Tibial artery (tissue), 4 donors: ENCODE results near the gene SLBP.

ENCODE experiments used
- DNase-seq, 2 donors: peaks; one replicate each; pipeline ENCODE4 v3.0.0-alpha.2; 2019
- H3K27ac ChIP-seq, 2 donors: fragments of 200-600 bp; sonication (generic) in 1 of 2; 1 replicate in 1 of 2; 2 replicates in 1 of 2; pipeline ENCODE4 v1.5.1; 2018 to 2019; ENCODE audit warnings: mild to moderate bottlenecking in 1 of 2
- H3K27me3 ChIP-seq, 2 donors: fragments of 200-600 bp; sonication (generic) in 1 of 2; one replicate each; pipeline versions ENCODE4 v1.5.1 to v1.6.0; 2016 to 2019
- H3K36me3 ChIP-seq, 3 donors: fragments of 200-600 bp; sonication (generic) in 2 of 3; one replicate each; pipeline ENCODE4 v1.5.1; 2016 to 2019; ENCODE audit warnings: mild to moderate bottlenecking in 2 of 3
- H3K4me1 ChIP-seq, 4 donors: fragments of 200-600 bp; sonication (generic) in 2 of 4; 1 replicate in 3 of 4; 2 replicates in 1 of 4; pipeline ENCODE4 v1.5.1; 2016 to 2019
- H3K4me3 ChIP-seq, 2 donors: fragments of 200-600 bp; sonication (generic) in 1 of 2; 1 replicate in 1 of 2; 2 replicates in 1 of 2; pipeline ENCODE4 v1.5.1; 2018 to 2019; ENCODE audit warnings: mild to moderate bottlenecking in 2 of 2
- H3K9me3 ChIP-seq, 3 donors: fragments of 200-600 bp; sonication (generic) in 1 of 3; one replicate each; pipeline ENCODE4 v1.5.1; 2016 to 2019
- CTCF ChIP-seq, 2 experiments: fragments of 200-600 bp in 1 of 2; fragments of 450-650 bp in 1 of 2; IDR thresholded peaks; one replicate each; pipeline ENCODE4 v1.5.1; 2017 to 2019; ENCODE audit warnings: antibody characterized with exemption in 2 of 2, mild to moderate bottlenecking in 1 of 2, moderate library complexity in 1 of 2
- intact Hi-C: fragments of 100-400 bp; cut with DNase I; formaldehyde crosslinking; loops from one replicate; pipeline ENCODE4 v1.15.0; 2023; ENCODE audit warnings: low total_unique reads

The SLBP gene

GRCh38 chr4:1661695-1662094, 50.4 kb downstream of the SLBP start:
- Histone ChIP-seq H3K27me3 (no peaks in the 10 kb centered on the region), H3K9me3 (no peaks in the 10 kb centered on the region), H3K4me1 (peaks cover 0 to 5% (median 2%) of the 10 kb centered on the region in 4 donors), H3K4me3 (no peak overlapping the region), H3K36me3 (peaks cover 0 to 3% (median 0%) of the 10 kb centered on the region in 3 donors), H3K27ac (no peak overlapping the region)
- intact Hi-C loops, result no loop called here
- no peak for TF ChIP-seq CTCF (IDR thresholded peaks at IDR 0.05)
- DNase-seq, result no peak

- no peak for TF ChIP-seq CTCF (IDR thresholded peaks at IDR 0.05)
- Histone ChIP-seq H3K4me3 (no peak overlapping the region), H3K27ac (no peak overlapping the region), H3K9me3 (no peaks in the 10 kb centered on the region), H3K27me3 (no peaks in the 10 kb centered on the region), H3K4me1 (no peaks in the 10 kb centered on the region), H3K36me3 (peaks cover 0 to 5% (median 0%) of the 10 kb centered on the region in 3 donors)
- intact Hi-C loops, result no loop called here
- DNase-seq, result no peak
Measured at GRCh38 chr4:1660948-1661677, 51.0 kb downstream of the SLBP start.

GRCh38 chr4:1659104-1660043, 52.7 kb downstream of the SLBP start:
- DNase-seq, result no peak
- intact Hi-C loops, result no loop called here

GRCh38 chr4:1658581-1658980, 53.5 kb downstream of the SLBP start:
- Histone ChIP-seq H3K4me3 (no peak overlapping the region), H3K4me1 (no peaks in the 10 kb centered on the region), H3K36me3 (peaks cover 0 to 10% (median 0%) of the 10 kb centered on the region in 3 donors), H3K27me3 (no peaks in the 10 kb centered on the region), H3K27ac (no peak overlapping the region), H3K9me3 (no peaks in the 10 kb centered on the region)
- intact Hi-C loops, result no loop called here
- no peak for TF ChIP-seq CTCF (IDR thresholded peaks at IDR 0.05)
- DNase-seq, result no peak

More at GRCh38 chr4:1659104-1660043, 52.7 kb downstream of the SLBP start:
- no peak overlapping the region for H3K4me3 ChIP-seq
- peaks cover 0 to 10% (median 0%) of the 10 kb centered on the region in 3 donors for H3K36me3 ChIP-seq
- no peak for TF ChIP-seq CTCF (IDR thresholded peaks at IDR 0.05)
- no peaks in the 10 kb centered on the region for H3K9me3 ChIP-seq
- H3K27ac ChIP-seq, result no peak overlapping the region
- H3K27me3 ChIP-seq, result no peaks in the 10 kb centered on the region
- no peaks in the 10 kb centered on the region for H3K4me1 ChIP-seq

- Histone ChIP-seq H3K4me1 (no peaks in the 10 kb centered on the region), H3K27ac (no peak overlapping the region), H3K27me3 (no peaks in the 10 kb centered on the region), H3K4me3 (no peak overlapping the region), H3K36me3 (peaks cover 0 to 10% (median 0%) of the 10 kb centered on the region in 3 donors), H3K9me3 (no peaks in the 10 kb centered on the region)
- no peak for TF ChIP-seq CTCF (IDR thresholded peaks at IDR 0.05)
- intact Hi-C loops, result no loop called here
- DNase-seq, result no peak
Measured at GRCh38 chr4:1658146-1658545, 54.0 kb downstream of the SLBP start.
